ENCODE data around the gene SERPINB10. TPM values are rescaled to one million over a fixed set of nuclear protein-coding genes. Genes with fewer than 3 reads are reported as not detected.

SERPINB10 gene
- total RNA-seq, 1 donor from 2014 or later = not detected

DNA sequence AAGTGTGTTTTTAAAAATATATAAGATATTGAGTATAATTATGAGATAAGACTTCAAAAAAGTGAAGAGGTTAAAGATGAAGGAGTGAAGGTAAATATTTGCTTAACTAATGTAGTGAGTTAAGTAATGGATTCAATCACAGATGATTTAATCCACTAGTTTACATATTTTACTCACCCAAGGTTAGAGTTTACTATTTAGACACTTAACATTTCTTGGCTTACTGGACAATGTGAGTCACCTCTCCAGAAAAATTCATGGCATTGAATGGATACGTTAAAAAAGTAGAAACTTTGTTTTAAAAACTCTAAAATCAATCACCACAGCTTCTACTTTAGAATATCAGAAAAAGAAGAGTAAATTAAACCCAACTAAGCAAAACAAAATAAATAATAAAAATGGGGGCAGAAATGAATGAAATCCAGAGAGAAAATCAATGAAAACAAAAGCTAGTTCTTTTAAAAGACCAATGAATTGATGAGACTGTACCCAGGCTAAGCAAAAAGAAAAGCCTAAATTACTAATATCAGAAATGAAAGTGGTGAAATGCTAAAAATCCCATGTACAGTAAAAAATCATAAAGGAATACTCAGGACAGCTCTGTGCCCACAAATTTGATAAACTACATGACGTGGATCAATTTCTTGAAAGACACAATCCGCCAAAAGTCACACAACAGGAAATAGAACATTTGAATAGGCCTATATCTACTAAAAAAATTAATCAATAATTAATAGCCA, 39.5 kb downstream of the SERPINB10 start:
- H3K9me3 ChIP-seq (ENCODE audit: insufficient read depth, low read depth, low read length) = no peaks in the 10 kb centered on the region
- no peak overlapping the region for H3K27ac ChIP-seq (ENCODE audit: low read depth, low read length)
- H3K79me2 ChIP-seq (ENCODE audit: insufficient read depth, low read length) = no peaks in the 10 kb centered on the region
- peaks cover 9% of the 10 kb centered on the region for H3K27me3 Mint-ChIP-seq (ENCODE audit: low read depth, unreplicated experiment)
- no peaks in the 10 kb centered on the region for H3K36me3 ChIP-seq (ENCODE audit: insufficient read depth, low read length)
- DNase-seq (ENCODE audit: low read depth) (no peak), FAIRE-seq (no peak)
- peaks cover 2% of the 10 kb centered on the region for H3K9me3 Mint-ChIP-seq (ENCODE audit: unreplicated experiment)
- H4K20me1 ChIP-seq (ENCODE audit: insufficient read depth, low read length) = no peaks in the 10 kb centered on the region
- H3K27me3 ChIP-seq (ENCODE audit: insufficient read depth, low read length) = peaks cover 5% of the 10 kb centered on the region
- H3K4me1 ChIP-seq (ENCODE audit: insufficient read depth, low read length) = no peaks in the 10 kb centered on the region
- no peak overlapping the region for H3K27ac Mint-ChIP-seq (ENCODE audit: unreplicated experiment)
- no peak overlapping the region for H3K4me2 ChIP-seq (ENCODE audit: low read length)
- no peaks in the 10 kb centered on the region for H3K36me3 Mint-ChIP-seq (ENCODE audit: low read depth, unreplicated experiment)
- no peak overlapping the region for H3K9ac ChIP-seq (ENCODE audit: low read length)
- peak overlapping the region; percentile 5 for H3K4me3 Mint-ChIP-seq (ENCODE audit: unreplicated experiment)
- no peaks in the 10 kb centered on the region for H3K4me1 Mint-ChIP-seq (ENCODE audit: low read depth, unreplicated experiment)
- TF ChIP-seq CTCF (IDR thresholded peaks at IDR 0.05; ENCODE audit: insufficient read depth, low read depth, low read length) (no peak), EZH2 (IDR thresholded peaks at IDR 0.05; ENCODE audit: insufficient read depth, low read length) (no peak)
- H3K4me3 ChIP-seq (ENCODE audit: insufficient read depth, low read depth, low read length) = no peak overlapping the region
- H2AFZ ChIP-seq (ENCODE audit: low read depth, low read length) = no peak overlapping the region

DNA sequence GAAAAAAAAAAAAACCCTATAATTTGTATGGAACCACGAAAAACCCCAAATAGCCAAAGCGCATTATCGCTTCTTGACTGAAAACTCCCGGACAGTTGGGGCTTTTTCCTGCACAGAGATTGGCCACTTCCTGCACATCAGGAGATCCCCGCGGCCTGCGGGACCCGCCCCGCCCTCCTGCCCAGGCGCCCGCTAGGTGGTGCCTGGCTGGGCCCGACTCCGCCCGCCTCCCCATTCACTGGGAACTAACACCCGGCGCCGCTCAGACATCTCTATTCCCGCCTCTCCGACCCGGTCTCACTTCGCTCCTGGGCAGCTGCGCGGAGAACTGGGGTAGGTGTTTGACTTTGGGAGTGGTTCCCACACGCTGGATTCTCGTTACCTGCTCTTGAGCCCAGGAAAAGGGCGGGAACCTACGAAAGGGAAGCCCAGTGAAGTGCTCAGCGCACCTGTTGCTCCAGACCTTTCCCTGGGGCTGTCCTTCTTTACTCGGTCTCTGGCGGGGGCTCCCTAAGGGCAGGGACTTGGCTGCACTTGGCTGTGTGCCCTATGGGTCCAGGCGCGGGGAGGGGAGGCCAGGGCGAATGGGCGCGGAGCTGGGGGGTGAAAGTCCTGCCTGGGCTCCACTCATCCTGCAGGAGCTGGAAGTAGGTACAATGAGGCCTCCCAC, 41.4 kb downstream of the SERPINB10 start, which contains the start of gene HMSD:
Gene HMSD, plus strand, starts transcription at position 234 of the 670 bp plus-strand sequence. CDS start 4,155 bp downstream, outside the sequence.
- Histone ChIP-seq H3K9me3 (ENCODE audit: insufficient read depth, low read depth, low read length) (no peaks in the 10 kb centered on the region), H3K27me3 (ENCODE audit: insufficient read depth, low read length) (peaks cover 1% of the 10 kb centered on the region), H2AFZ (ENCODE audit: low read depth, low read length) (peak within 1 kb of the TSS; percentile 95), H4K20me1 (ENCODE audit: insufficient read depth, low read length) (no peaks in the 10 kb centered on the region), H3K4me2 (ENCODE audit: low read length) (peak within 1 kb of the TSS; percentile 90), H3K27ac (ENCODE audit: low read depth, low read length) (no peak within 1 kb of the TSS), H3K4me3 (ENCODE audit: insufficient read depth, low read depth, low read length) (peak within 1 kb of the TSS; percentile 53), H3K79me2 (ENCODE audit: insufficient read depth, low read length) (no peaks in the 10 kb centered on the region), H3K36me3 (ENCODE audit: insufficient read depth, low read length) (no peaks in the 10 kb centered on the region), H3K9ac (ENCODE audit: low read length) (peak within 1 kb of the TSS; percentile 64), H3K4me1 (ENCODE audit: insufficient read depth, low read length) (no peaks in the 10 kb centered on the region)
- DNase-seq (ENCODE audit: low read depth) (peak; percentile 26), FAIRE-seq (no peak)
- Mint-ChIP-seq H3K27me3 (ENCODE audit: low read depth, unreplicated experiment) (peaks cover 3% of the 10 kb centered on the region), H3K27ac (ENCODE audit: unreplicated experiment) (no peak within 1 kb of the TSS), H3K4me3 (ENCODE audit: unreplicated experiment) (peak within 1 kb of the TSS; percentile 74), H3K36me3 (ENCODE audit: low read depth, unreplicated experiment) (no peaks in the 10 kb centered on the region), H3K4me1 (ENCODE audit: low read depth, unreplicated experiment) (no peaks in the 10 kb centered on the region), H3K9me3 (ENCODE audit: unreplicated experiment) (peaks cover 2% of the 10 kb centered on the region)
- TF ChIP-seq EZH2 (IDR thresholded peaks at IDR 0.05; ENCODE audit: insufficient read depth, low read length) (no peak), CTCF (IDR thresholded peaks at IDR 0.05; ENCODE audit: insufficient read depth, low read depth, low read length) (no peak)
